Measurements from ENCODE around the gene RSPH6A. TPM values are rescaled to one million over a fixed set of nuclear protein-coding genes. Genes with fewer than 3 reads are reported as not detected.
A peak's percentile ranks its signal among the peaks of the same experiment; 100 is the strongest.

RSPH6A gene
- total RNA-seq, 1 experiment from 2014 or later, result 0.39 TPM

- TF ChIP-seq JAZF1 (CRISPR knock-in tag; IDR thresholded peaks at IDR 0.05) (no peak), E2F1 (CRISPR knock-in tag; IDR thresholded peaks at IDR 0.05) (no peak), NR3C1 (CRISPR knock-in tag; conservative IDR thresholded peaks at IDR 0.05; ENCODE audit: low read depth) (no peak), FOXK1 (CRISPR knock-in tag; IDR thresholded peaks at IDR 0.05) (no peak)
- TF ChIP-seq, protein P1, sequence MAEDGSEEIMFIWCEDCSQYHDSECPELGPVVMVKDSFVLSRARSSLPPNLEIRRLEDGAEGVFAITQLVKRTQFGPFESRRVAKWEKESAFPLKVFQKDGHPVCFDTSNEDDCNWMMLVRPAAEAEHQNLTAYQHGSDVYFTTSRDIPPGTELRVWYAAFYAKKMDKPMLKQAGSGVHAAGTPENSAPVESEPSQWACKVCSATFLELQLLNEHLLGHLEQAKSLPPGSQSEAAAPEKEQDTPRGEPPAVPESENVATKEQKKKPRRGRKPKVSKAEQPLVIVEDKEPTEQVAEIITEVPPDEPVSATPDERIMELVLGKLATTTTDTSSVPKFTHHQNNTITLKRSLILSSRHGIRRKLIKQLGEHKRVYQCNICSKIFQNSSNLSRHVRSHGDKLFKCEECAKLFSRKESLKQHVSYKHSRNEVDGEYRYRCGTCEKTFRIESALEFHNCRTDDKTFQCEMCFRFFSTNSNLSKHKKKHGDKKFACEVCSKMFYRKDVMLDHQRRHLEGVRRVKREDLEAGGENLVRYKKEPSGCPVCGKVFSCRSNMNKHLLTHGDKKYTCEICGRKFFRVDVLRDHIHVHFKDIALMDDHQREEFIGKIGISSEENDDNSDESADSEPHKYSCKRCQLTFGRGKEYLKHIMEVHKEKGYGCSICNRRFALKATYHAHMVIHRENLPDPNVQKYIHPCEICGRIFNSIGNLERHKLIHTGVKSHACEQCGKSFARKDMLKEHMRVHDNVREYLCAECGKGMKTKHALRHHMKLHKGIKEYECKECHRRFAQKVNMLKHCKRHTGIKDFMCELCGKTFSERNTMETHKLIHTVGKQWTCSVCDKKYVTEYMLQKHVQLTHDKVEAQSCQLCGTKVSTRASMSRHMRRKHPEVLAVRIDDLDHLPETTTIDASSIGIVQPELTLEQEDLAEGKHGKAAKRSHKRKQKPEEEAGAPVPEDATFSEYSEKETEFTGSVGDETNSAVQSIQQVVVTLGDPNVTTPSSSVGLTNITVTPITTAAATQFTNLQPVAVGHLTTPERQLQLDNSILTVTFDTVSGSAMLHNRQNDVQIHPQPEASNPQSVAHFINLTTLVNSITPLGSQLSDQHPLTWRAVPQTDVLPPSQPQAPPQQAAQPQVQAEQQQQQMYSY (CRISPR knock-in tag; IDR thresholded peaks at IDR 0.05), result no peak
Measured at GRCh38 chr19:45771311-45771933, 43.7 kb downstream of the RSPH6A start (continued).

DNA sequence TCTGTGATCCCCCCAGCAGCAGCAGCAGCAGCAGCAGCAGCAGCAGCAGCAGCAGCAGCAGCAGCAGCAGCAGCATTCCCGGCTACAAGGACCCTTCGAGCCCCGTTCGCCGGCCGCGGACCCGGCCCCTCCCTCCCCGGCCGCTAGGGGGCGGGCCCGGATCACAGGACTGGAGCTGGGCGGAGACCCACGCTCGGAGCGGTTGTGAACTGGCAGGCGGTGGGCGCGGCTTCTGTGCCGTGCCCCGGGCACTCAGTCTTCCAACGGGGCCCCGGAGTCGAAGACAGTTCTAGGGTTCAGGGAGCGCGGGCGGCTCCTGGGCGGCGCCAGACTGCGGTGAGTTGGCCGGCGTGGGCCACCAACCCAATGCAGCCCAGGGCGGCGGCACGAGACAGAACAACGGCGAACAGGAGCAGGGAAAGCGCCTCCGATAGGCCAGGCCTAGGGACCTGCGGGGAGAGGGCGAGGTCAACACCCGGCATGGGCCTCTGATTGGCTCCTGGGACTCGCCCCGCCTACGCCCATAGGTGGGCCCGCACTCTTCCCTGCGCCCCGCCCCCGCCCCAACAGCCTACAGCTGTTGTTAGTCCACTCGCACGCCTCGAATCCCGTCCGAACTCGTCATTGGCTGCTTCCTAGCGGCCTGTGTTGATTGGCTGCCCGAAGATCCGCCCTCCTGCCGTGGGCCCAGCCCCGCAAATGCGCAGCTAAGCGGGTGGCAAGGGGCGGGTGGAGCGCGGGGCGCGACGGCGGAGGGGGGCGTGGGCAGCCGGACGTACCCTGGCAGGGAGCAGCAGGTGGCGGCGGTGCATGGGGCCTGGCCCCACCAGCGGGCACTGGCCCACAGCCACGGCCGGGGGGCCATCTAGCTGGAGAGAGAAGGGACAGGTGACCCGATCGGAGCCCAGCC lies 44.7 kb downstream of the RSPH6A start:
- H3K27me3 Mint-ChIP-seq (ENCODE audit: low read depth), result peaks cover 5% of the 10 kb centered on the region; the same call in 1 of the 2 replicates
- H3K36me3 Mint-ChIP-seq, result peaks cover 6% of the 10 kb centered on the region; the same call in 1 of the 2 replicates
- peak overlapping the region; percentile 97 for H3K4me3 Mint-ChIP-seq
- peak; percentile 97 for DNase-seq (ENCODE audit: low spot score)
- POLR2A ChIA-PET, result interaction anchor here (0.5 to 4.8 kb wide), 20 partner anchors 7 to 232 kb away, joined by 3 to 115 read pairs (median 5); partner anchors contain the start of genes DMPK, FBXO46, IRF2BP1 and QPCTL
- no peaks in the 10 kb centered on the region for H3K9me3 Mint-ChIP-seq
- peak overlapping the region; percentile 97 for H3K27ac Mint-ChIP-seq
- CTCF ChIA-PET, result interaction anchor here (0.5 to 5.6 kb wide), 46 partner anchors 7 to 1154 kb away, joined by 3 to 175 read pairs (median 5); partner anchors contain the start of genes DMPK, DMWD, FBXO46 and FOSB
- peak; percentile 73 for ATAC-seq
- peaks cover 13% of the 10 kb centered on the region for H3K4me1 Mint-ChIP-seq
- TF ChIP-seq NR1H2 (CRISPR knock-in tag; IDR thresholded peaks at IDR 0.05) (no peak), ZNF263 (CRISPR knock-in tag; IDR thresholded peaks at IDR 0.05; ENCODE audit: low read depth) (no peak), SOX15 (CRISPR knock-in tag; IDR thresholded peaks at IDR 0.05) (no peak), CBFB (CRISPR knock-in tag; IDR thresholded peaks at IDR 0.05; ENCODE audit: low read depth) (peak; percentile 50; the same call in 1 of the 2 replicates), ERG (CRISPR knock-in tag; IDR thresholded peaks at IDR 0.05) (peak; percentile 54), MYBL2 (CRISPR knock-in tag; IDR thresholded peaks at IDR 0.05) (0 out of 2 replicates have a peak, but pooled peaks have one; percentile 14)
- TF ChIP-seq, protein P2, sequence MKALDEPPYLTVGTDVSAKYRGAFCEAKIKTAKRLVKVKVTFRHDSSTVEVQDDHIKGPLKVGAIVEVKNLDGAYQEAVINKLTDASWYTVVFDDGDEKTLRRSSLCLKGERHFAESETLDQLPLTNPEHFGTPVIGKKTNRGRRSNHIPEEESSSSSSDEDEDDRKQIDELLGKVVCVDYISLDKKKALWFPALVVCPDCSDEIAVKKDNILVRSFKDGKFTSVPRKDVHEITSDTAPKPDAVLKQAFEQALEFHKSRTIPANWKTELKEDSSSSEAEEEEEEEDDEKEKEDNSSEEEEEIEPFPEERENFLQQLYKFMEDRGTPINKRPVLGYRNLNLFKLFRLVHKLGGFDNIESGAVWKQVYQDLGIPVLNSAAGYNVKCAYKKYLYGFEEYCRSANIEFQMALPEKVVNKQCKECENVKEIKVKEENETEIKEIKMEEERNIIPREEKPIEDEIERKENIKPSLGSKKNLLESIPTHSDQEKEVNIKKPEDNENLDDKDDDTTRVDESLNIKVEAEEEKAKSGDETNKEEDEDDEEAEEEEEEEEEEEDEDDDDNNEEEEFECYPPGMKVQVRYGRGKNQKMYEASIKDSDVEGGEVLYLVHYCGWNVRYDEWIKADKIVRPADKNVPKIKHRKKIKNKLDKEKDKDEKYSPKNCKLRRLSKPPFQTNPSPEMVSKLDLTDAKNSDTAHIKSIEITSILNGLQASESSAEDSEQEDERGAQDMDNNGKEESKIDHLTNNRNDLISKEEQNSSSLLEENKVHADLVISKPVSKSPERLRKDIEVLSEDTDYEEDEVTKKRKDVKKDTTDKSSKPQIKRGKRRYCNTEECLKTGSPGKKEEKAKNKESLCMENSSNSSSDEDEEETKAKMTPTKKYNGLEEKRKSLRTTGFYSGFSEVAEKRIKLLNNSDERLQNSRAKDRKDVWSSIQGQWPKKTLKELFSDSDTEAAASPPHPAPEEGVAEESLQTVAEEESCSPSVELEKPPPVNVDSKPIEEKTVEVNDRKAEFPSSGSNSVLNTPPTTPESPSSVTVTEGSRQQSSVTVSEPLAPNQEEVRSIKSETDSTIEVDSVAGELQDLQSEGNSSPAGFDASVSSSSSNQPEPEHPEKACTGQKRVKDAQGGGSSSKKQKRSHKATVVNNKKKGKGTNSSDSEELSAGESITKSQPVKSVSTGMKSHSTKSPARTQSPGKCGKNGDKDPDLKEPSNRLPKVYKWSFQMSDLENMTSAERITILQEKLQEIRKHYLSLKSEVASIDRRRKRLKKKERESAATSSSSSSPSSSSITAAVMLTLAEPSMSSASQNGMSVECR (CRISPR knock-in tag; IDR thresholded peaks at IDR 0.05; ENCODE audit: borderline replicate concordance), result peak; percentile 21; the same call in 1 of the 2 replicates
- TF ChIP-seq, protein P3, sequence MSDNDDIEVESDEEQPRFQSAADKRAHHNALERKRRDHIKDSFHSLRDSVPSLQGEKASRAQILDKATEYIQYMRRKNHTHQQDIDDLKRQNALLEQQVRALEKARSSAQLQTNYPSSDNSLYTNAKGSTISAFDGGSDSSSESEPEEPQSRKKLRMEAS (CRISPR knock-in tag; IDR thresholded peaks at IDR 0.05), result peak; percentile 73
- TF ChIP-seq, protein P4, sequence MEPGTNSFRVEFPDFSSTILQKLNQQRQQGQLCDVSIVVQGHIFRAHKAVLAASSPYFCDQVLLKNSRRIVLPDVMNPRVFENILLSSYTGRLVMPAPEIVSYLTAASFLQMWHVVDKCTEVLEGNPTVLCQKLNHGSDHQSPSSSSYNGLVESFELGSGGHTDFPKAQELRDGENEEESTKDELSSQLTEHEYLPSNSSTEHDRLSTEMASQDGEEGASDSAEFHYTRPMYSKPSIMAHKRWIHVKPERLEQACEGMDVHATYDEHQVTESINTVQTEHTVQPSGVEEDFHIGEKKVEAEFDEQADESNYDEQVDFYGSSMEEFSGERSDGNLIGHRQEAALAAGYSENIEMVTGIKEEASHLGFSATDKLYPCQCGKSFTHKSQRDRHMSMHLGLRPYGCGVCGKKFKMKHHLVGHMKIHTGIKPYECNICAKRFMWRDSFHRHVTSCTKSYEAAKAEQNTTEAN (CRISPR knock-in tag; IDR thresholded peaks at IDR 0.05), result peak; percentile 79
- TF ChIP-seq, protein P5, sequence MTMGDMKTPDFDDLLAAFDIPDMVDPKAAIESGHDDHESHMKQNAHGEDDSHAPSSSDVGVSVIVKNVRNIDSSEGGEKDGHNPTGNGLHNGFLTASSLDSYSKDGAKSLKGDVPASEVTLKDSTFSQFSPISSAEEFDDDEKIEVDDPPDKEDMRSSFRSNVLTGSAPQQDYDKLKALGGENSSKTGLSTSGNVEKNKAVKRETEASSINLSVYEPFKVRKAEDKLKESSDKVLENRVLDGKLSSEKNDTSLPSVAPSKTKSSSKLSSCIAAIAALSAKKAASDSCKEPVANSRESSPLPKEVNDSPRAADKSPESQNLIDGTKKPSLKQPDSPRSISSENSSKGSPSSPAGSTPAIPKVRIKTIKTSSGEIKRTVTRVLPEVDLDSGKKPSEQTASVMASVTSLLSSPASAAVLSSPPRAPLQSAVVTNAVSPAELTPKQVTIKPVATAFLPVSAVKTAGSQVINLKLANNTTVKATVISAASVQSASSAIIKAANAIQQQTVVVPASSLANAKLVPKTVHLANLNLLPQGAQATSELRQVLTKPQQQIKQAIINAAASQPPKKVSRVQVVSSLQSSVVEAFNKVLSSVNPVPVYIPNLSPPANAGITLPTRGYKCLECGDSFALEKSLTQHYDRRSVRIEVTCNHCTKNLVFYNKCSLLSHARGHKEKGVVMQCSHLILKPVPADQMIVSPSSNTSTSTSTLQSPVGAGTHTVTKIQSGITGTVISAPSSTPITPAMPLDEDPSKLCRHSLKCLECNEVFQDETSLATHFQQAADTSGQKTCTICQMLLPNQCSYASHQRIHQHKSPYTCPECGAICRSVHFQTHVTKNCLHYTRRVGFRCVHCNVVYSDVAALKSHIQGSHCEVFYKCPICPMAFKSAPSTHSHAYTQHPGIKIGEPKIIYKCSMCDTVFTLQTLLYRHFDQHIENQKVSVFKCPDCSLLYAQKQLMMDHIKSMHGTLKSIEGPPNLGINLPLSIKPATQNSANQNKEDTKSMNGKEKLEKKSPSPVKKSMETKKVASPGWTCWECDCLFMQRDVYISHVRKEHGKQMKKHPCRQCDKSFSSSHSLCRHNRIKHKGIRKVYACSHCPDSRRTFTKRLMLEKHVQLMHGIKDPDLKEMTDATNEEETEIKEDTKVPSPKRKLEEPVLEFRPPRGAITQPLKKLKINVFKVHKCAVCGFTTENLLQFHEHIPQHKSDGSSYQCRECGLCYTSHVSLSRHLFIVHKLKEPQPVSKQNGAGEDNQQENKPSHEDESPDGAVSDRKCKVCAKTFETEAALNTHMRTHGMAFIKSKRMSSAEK (CRISPR knock-in tag; IDR thresholded peaks at IDR 0.05; ENCODE audit: borderline replicate concordance), result no peak

Data from WTC11 (cell line).